GM21825 (cell line): ENCODE results near the gene PDGFC.

ENCODE experiments used
- ATAC-seq: cut with Tn5 transposase; IDR thresholded peaks from one replicate; pipeline ENCODE4 v1.9.1; 2021; ENCODE audit warnings: mild to moderate bottlenecking, moderate library complexity; ENCODE audit not compliant: unreplicated experiment

Gene PDGFC

DNA sequence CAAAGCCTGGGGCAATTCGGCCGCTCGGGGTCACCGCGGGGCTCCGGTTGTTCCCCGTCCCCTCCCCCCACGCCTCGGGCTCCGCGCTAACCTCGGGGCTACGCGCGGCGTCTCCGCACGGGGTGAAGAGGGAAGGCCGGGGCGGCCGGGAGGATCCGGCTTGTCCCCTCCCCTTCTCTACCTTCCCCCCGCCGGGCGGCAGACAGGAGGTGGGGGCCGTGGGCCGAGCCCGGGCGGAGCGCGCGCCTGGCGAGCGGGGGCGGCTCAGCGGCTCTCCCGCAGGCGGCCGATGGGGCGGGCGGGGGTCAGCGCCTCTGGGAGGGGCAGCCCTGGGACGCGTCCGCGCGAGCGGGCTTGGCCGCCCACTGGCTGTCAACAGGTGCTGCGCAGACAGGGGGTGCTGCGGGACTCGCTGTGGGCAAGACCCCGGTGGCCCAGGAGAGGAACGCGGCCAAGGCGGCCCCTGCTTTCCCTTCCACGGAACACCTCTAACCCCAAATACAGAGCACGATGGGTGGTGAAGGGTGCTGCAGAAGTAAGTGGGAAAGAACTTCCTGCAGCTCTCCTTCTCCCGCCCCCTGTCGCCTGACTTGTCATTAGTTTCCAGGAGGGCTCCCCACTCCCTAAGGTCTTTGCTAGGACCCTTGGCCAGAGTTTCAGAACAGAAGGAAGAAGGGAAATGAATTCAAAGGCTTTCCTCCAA, at the start of gene PDGFC:
Gene PDGFC, minus strand, starts transcription at position 124 of the 703 bp plus-strand sequence. CDS start 896 bp downstream, outside the sequence.
- ATAC-seq, result no peak

GRCh38 chr4:157020882-157021281, 49.3 kb upstream of the PDGFC start:
- ATAC-seq, result no peak

GRCh38 chr4:157018920-157019490, 47.4 kb upstream of the PDGFC start:
- no peak for ATAC-seq

DNA sequence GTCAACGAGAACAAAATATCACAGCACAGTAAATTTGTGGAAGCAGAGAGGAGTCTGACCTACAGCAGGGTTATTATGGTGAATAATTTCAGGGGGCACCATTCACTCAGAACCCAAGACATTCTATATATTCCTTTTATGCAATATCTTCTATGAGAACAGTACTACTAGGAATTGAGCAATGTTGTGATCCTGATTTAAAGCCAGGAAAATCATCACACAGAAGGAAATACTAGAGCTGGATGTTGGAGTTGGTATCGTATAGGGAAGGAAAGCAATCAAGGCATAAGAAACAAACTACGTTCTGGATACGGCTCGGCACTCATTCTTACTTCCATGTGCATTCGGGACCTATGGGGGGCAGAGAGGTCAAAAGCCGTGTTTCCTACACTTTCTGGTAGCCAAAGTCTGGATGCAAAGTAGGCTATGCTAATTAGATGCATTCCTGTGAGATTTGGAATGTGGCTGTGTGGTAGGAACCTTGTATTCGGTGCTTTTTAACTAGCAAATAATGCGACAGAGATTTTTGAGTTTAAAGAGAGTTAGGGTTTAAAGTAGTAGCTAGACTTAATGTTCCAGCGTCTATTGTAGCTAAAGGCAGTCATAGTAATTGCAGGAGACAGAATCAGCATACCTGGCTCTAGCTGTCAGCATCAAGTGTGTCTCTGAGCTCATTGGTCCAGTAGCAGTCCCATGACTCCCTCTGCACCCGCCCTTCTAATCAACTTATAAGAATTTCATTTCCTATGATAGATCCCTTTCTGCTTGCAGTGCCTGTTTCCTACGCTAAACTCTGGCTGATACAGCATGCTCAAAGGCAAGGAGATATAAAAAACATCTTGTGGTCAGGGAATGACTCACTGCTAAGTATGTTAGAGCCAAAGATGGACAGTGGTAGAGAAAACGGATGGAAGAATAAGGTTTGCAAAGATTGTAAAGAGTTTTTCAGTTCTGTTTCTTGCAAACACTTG, 43.3 kb upstream of the PDGFC start:
- no peak for ATAC-seq

- ATAC-seq, result no peak
These were observed 42.1 kb upstream of the PDGFC start for GRCh38 chr4:157013656-157014055.

GRCh38 chr4:157012781-157013180, 41.2 kb upstream of the PDGFC start:
- no peak for ATAC-seq

DNA sequence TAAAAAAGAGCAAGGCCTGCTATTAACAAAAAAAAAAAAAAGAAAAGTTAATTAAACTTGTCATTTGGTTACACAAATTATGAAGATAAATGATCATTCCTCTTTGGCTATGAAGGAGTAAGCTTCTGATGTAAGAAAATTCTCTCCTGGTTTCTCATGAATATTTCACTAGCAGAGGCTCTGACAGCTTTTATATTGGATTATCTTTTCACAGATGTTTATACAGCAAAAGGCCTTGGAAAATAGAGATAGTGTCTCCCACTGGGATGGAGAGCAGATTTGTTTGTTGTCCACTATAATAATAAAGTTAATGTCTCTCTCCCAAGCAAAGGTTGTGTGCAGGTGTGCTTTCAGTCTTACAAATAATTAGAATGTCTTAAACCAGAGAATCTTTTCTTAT, 40.7 kb upstream of the PDGFC start:
- ATAC-seq, result no peak

DNA sequence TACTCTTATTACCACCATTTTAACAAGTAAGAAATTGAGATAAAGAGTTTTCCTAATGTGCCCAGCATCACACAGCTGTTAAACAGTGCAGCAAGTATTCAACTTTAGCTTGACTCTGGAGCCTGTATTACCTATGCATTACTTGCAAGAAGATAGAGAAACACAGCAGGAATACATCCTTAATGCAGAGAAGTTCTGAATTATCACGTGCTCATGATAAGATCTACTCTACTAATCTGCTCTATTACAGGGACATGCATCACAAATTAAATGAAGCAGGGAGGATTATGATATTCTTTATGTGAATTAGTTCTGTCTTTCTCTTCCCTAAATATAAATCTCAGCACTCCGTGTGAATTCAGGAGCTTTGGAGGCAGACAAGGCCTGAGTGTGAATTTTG, 39.0 kb upstream of the PDGFC start:
- ATAC-seq, result no peak

DNA sequence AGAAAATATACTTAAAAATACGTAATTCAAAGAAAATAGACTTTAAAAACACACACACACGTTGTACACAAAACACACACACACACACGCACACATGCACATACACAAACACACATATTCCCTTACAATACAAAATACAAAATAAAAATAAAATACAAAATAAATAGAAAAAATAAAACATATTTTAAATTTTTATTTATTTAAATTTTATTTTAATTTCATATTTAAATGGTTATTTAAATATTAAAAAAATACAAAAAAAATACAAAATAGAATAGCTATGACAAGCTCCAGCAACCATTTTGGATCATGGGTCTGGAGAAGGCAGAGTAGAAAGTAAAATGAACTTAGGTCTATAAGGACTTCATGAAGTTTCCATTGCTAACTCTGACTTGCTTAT, 34.2 kb upstream of the PDGFC start:
- no peak for ATAC-seq

GRCh38 chr4:157005193-157005592, 33.6 kb upstream of the PDGFC start:
- no peak for ATAC-seq

GRCh38 chr4:157004279-157005161, 32.9 kb upstream of the PDGFC start:
- no peak for ATAC-seq

- ATAC-seq, result no peak
These were observed 27.5 kb upstream of the PDGFC start for GRCh38 chr4:156999175-156999517.

- no peak for ATAC-seq
These were observed 27.0 kb upstream of the PDGFC start for GRCh38 chr4:156998500-156999174.

DNA sequence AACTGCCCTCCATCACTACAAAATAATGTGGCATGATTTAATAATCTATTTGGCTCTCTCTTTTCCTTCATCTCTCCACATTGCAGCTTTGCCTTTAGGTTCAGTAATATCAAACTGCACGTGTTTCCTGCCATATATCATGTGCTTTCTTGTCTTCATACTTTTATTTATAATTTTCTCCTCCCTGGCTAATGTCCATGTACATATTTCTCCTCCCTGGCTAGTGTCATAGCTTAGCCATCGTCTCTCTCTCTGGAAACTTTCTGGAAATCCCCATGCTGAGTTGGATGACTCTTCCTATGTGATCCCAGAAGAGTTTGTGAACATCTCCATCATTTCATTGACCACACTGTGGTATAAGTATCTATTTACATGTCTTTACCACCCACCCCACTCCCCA, 21.3 kb upstream of the PDGFC start:
- no peak for ATAC-seq

GRCh38 chr4:156991161-156991560, 19.6 kb upstream of the PDGFC start:
- no peak for ATAC-seq

DNA sequence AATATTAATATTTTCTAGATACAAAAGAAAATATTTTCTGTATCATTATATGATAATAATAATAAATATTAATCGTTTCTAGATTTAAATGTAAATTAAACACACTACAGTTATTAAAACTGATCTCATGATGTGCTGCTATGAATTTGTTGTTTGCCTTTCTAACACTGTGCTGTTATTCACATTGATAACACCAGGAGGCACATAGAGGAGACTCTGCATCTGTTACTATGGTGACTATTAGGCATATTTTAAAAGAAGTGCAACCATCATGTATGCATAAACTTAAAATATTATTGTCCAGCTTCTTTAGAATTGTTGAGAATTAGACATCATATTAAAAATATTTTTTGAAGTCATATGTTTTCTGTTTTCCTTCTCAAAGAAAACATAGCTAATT, 11.8 kb upstream of the PDGFC start:
- ATAC-seq, result no peak

- no peak for ATAC-seq
These were observed 9.7 kb upstream of the PDGFC start for GRCh38 chr4:156981262-156981769.

DNA sequence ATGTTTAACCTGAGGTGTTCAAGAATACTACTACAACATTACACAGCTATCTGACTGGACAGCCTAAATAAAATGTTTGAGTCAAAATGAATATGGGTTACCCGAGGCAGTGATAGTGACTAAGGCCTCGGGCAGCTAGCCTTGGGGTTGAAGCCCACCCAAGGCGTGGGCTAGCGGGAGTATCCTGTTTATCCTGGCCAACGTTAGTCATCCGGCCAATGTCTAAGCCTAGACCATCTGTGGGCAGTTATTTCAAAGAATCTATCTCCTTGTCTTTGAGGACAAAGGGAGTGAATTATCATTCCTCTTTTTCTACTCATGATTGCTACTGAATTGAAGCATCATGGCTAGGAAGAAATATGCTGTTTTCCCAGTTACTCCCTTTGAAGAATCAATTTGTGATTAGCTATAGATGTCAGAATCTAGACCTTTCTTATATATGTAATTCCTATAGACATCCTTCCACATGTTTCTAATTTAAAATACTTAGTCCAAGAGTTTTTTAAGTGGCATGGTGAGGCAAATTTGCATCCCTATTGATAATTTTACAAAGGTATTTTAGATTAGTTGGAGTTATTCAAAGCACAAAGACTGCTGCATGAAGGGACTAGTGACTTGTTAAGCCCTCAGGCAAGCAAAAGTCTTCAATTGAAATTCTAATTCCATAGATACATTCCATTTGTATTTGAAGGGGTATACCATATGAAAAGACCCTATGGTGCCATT, 6.0 kb upstream of the PDGFC start:
- no peak for ATAC-seq

- ATAC-seq, result no peak
These were observed 4.5 kb upstream of the PDGFC start for GRCh38 chr4:156976147-156976546.
